SJSA1 (cell line): Measurements from ENCODE around the gene SMURF2. TPM values are rescaled to one million over a fixed set of nuclear protein-coding genes. Genes with fewer than 3 reads are reported as not detected.
"Not testable (repeated sequence)": the region's sequence is repeated elsewhere in the genome, so short reads cannot be mapped to it uniquely, and the experiment has no call there.

Experiments used
- DNase-seq, 2 experiments: peaks; one replicate each; pipeline ENCODE4 v3.0.0-alpha.2; 2015 to 2020; ENCODE audit warnings: low spot score in 2 of 2, low read depth in 1 of 2
- H3K27ac ChIP-seq: fragments of 250-450 bp; sonication (Bioruptor Pico); 2 replicates; pipeline ENCODE4 v1.5.1; 2020; ENCODE audit warnings: mild to moderate bottlenecking, moderate library complexity
- H3K27me3 ChIP-seq: fragments of 250-450 bp; sonication (Bioruptor Pico); replicated peaks from 2 replicates; pipeline ENCODE4 v1.5.1; 2020; ENCODE audit warnings: mild to moderate bottlenecking, moderate library complexity
- H3K36me3 ChIP-seq: fragments of 250-450 bp; sonication (Bioruptor Pico); 2 replicates; pipeline ENCODE4 v1.5.1; 2020; ENCODE audit warnings: mild to moderate bottlenecking
- H3K4me1 ChIP-seq: fragments of 250-450 bp; sonication (Bioruptor Pico); replicated peaks from 2 replicates; pipeline ENCODE4 v1.6.1; 2021; ENCODE audit warnings: mild to moderate bottlenecking
- H3K4me3 ChIP-seq: fragments of 250-450 bp; sonication (Bioruptor Pico); 2 replicates; pipeline ENCODE4 v1.5.1; 2020; ENCODE audit warnings: mild to moderate bottlenecking
- H3K9me3 ChIP-seq: fragments of 250-450 bp; sonication (Bioruptor Pico); replicated peaks from 2 replicates; pipeline ENCODE4 v1.5.1; 2020; ENCODE audit warnings: mild to moderate bottlenecking
- total RNA-seq: library from RNA; depleted of rRNA; stranded (reverse); fragments of >200 nt; shearing (Covaris generic); gene quantifications from 2 replicates; pipeline ENCODE4 v1.2.3, GENCODE V29; 2014

The SMURF2 gene
- total RNA-seq, 1 experiment from 2014 or later: 101 TPM

DNA sequence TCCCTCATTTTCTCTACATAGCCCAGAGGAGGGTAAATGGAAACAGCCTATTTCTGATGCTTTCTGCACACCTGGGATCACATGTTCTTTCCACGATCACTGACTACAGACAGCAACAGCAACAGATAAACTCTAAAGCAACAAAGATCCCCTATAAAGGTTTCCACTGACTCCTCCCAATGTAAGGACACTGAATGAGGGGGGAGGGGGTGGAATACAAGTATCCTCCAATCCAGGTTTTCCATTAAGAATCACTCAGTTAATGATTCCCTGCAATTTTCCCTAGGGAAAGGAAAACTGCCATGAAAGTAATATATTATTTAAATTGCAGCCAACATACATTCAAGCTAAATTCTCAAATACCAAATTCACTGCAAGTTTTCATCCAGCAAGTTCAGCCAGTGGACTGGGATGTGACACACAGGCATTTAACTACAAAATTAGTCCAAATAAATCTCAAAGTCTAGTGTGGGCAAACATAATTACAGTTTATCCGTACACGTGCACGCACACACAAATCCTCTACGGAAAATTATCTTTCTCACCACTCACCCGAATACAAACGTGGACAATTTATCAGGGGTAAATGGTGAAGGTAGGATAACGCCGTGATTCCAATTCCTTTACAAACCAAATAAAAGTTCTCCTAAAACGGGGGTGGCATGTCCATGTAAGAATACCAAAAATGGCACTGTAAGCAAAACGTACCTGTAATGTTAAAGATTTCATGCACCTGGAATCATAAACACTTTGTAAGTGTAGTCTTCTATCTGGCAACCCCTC lies 1.7 kb downstream of the SMURF2 start:
- Histone ChIP-seq H3K4me3 (peak overlapping the region; percentile 100), H3K27ac (0 out of 2 replicates have a peak overlapping the region, but pooled peaks have one; percentile 2), H3K4me1 (peaks cover 59% of the 10 kb centered on the region), H3K36me3 (peaks cover 32% of the 10 kb centered on the region)
- peak; percentile 43 to 65 for DNase-seq
- not testable (repeated sequence) for H3K9me3 ChIP-seq, H3K27me3 ChIP-seq

DNA sequence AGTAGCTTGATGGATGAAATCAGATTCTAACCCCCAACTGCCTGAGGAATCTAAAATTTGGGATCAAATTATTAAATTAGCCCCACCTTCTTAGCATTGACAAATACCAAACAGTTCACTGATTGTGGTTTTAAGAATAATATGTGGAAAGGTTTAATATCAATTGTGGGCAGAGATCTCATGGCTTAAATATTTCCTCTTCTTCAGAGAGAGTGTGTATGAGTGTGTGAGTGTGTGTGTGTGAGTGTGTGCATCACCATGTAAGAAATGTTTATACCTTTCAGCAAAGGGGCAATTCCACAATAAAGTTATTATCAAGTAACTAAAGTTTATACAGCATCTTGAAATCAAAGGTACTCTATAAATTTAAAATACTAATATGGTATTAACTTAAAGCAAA lies 3.2 kb downstream of the SMURF2 start:
- peak overlapping the region; percentile 16 for H3K27ac ChIP-seq
- H3K4me3 ChIP-seq: no peak overlapping the region
- peak; percentile 44 to 52 for DNase-seq
- H3K36me3 ChIP-seq: peaks cover 33% of the 10 kb centered on the region
- H3K27me3 ChIP-seq: no peaks in the 10 kb centered on the region
- H3K9me3 ChIP-seq: 0 out of 2 replicates have a peak, but pooled peaks cover 5% of the 10 kb centered on the region
- H3K4me1 ChIP-seq: peaks cover 51% of the 10 kb centered on the region

DNA sequence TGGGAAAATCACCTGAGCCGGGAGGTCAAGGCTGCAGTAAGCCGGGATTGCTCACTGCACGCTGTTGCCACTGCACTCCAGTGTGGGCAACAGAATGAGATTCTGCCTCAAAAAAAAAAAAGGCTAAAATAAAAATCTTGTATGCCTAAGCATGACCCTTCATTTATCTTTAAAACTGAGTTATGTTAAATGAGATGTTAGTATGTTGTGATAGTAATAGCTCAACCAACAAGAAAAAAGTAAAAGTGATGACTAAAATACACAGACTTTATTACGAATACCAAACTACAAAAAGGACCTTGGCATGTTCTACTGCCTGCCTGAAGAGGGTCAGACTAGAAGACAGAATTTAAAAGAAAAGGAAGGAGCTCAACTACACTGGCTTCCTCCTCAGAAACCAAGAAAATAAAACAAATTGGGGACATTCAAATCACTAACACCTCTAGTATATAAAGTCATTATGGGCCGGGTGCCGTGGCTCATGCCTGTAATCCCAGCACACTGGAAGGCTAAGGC lies 4.4 kb downstream of the SMURF2 start:
- Histone ChIP-seq H3K36me3 (peaks cover 33% of the 10 kb centered on the region), H3K27ac (0 out of 2 replicates have a peak overlapping the region, but pooled peaks have one; percentile 16), H3K4me1 (peaks cover 51% of the 10 kb centered on the region), H3K4me3 (no peak overlapping the region), H3K27me3 (no peaks in the 10 kb centered on the region), H3K9me3 (0 out of 2 replicates have a peak, but pooled peaks cover 5% of the 10 kb centered on the region)
- no peak for DNase-seq

DNA sequence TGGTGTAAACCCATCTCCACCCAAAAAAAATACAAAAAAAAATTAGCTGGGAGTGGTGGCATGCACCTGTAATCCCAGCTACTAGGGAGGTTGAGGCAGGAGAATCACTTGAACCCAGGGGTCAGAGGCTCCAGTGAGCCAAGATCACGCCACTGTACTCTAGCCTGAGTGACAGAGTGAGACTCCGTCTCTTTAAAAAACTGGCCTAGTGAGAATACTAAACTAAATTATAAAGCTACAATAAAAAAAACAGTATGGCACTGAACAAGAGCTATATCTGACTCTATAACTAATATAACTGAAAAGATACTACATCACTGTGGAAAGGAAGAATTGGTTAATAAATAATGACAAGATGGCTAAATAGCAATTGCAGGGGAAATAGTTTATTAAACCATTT lies 6.4 kb downstream of the SMURF2 start:
- no peak for DNase-seq
- Histone ChIP-seq H3K9me3 (0 out of 2 replicates have a peak, but pooled peaks cover 5% of the 10 kb centered on the region), H3K27ac (no peak overlapping the region), H3K4me1 (peaks cover 51% of the 10 kb centered on the region), H3K4me3 (no peak overlapping the region), H3K36me3 (peaks cover 27% of the 10 kb centered on the region), H3K27me3 (no peaks in the 10 kb centered on the region)

DNA sequence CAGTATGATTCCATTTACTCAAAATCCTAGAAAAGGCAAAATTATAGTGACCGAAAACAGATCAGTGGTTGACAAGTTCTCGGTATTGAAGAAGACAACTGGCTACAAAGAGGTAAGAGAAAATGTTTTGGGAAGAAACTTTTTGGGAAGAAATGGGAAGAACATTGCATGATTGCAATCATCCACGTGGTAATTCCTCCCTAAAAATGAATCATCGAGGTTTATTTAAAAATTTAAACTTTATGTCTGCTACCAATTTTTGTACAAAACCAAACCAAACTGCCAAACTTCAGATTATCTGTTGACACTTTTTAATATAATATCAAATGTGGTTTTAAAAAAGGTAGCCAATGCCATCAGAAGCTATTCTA lies 8.1 kb downstream of the SMURF2 start:
- Histone ChIP-seq H3K36me3 (peaks cover 23% of the 10 kb centered on the region), H3K4me3 (no peak overlapping the region), H3K9me3 (0 out of 2 replicates have a peak, but pooled peaks cover 5% of the 10 kb centered on the region), H3K27ac (peak overlapping the region; percentile 71), H3K27me3 (no peaks in the 10 kb centered on the region), H3K4me1 (peaks cover 58% of the 10 kb centered on the region)
- DNase-seq: no peak

DNA sequence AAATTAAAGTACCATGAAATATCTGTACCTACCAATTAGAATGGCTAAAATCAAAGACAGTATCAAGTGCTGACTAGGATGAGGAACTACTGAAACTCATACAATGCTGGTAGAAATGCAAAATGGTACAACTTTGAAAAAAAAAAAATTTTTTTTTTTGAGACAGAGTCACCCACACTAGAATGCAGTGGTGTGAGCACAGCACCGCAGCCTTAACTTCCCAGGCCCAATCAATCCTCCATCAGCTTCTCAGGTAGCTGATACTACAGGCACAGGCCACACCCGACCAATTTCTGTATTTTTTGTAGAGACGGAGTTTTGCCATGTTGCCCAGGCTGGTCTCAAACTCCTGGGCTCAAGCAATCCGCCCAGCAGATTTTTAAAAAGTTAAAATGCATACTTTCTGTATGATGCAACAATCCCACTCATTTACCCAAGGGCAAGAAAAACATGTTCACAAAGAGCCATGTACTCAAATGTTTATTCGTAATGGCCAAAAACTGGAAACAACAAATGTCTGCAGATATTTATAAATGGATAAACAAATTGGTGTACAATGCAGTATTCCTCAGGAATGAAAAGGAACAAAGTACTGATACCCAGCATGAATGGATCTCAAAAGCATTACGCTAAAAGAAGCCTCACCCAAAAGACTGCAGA lies 8.7 kb downstream of the SMURF2 start:
- peaks cover 57% of the 10 kb centered on the region for H3K4me1 ChIP-seq
- H3K4me3 ChIP-seq: no peak overlapping the region
- H3K27me3 ChIP-seq: no peaks in the 10 kb centered on the region
- peak; percentile 45 to 85 for DNase-seq
- H3K9me3 ChIP-seq: 0 out of 2 replicates have a peak, but pooled peaks cover 5% of the 10 kb centered on the region
- H3K27ac ChIP-seq: peak overlapping the region; percentile 71
- H3K36me3 ChIP-seq: peaks cover 27% of the 10 kb centered on the region

DNA sequence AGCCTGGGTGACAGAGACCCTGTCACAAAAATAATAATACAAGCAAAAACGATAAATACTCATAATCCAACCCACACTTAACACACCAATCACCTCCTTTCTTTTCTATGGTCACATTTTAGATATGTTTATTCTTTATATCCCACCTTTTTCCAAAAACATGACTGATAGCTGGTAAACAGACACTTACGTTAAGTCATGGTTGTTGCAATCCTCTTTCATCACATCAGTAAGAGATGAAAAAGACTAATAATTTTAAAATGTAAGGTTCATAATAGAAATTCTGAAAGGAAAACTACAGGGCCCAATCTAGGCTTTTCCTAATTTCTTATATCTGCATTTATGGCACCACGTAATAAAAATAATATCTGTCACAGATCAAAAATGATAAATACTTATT lies 10.2 kb downstream of the SMURF2 start:
- no peak for DNase-seq
- H3K27ac ChIP-seq: no peak overlapping the region
- H3K9me3 ChIP-seq: 0 out of 2 replicates have a peak, but pooled peaks cover 5% of the 10 kb centered on the region
- no peaks in the 10 kb centered on the region for H3K27me3 ChIP-seq
- no peak overlapping the region for H3K4me3 ChIP-seq
- peaks cover 31% of the 10 kb centered on the region for H3K36me3 ChIP-seq
- peaks cover 42% of the 10 kb centered on the region for H3K4me1 ChIP-seq

DNA sequence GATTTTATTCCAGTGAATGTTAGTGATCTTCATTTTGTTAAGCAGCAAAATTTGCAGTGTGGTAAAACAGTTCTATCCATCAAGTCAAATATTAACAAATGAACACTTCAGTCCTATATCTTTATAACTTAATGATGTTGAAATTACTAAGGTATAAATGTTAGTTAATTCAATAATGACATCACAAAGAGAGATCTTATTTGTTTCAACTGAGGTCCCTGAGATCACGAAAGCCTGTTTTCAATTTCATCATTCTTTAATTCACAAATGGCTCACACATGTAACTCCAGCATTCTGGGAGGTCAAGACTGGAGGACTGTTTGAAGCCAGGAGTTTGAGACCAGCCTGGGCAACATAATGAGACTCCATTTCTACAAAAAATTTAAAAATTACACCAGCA lies 13.9 kb downstream of the SMURF2 start:
- Histone ChIP-seq H3K4me1 (peaks cover 44% of the 10 kb centered on the region), H3K27me3 (no peaks in the 10 kb centered on the region), H3K27ac (no peak overlapping the region), H3K4me3 (no peak overlapping the region), H3K36me3 (peaks cover 50% of the 10 kb centered on the region), H3K9me3 (no peaks in the 10 kb centered on the region)
- DNase-seq: no peak

DNA sequence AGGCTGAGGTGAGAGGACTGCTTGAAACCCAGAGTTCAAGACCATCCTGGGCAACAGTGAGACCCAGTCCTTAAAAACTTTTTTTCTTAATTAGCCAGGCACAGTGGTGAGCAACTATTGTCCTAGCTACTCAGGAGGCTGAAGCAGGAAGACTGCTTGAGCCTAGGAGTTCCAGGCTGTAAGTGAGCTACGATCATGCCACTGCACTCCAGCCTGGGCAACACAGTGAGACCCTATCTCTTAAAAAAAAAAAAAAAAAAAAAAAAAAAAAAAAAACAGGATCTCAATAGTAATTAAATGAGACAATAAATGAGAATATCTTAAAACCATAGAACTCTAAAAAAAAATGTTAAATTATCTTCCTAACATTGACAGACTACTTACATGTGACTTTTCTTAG lies 14.3 kb downstream of the SMURF2 start:
- Histone ChIP-seq H3K4me3 (no peak overlapping the region), H3K27me3 (no peaks in the 10 kb centered on the region), H3K27ac (no peak overlapping the region), H3K9me3 (no peaks in the 10 kb centered on the region), H3K36me3 (peaks cover 54% of the 10 kb centered on the region), H3K4me1 (peaks cover 39% of the 10 kb centered on the region)
- DNase-seq: peak in 1 of 2 experiments; percentile 18

DNA sequence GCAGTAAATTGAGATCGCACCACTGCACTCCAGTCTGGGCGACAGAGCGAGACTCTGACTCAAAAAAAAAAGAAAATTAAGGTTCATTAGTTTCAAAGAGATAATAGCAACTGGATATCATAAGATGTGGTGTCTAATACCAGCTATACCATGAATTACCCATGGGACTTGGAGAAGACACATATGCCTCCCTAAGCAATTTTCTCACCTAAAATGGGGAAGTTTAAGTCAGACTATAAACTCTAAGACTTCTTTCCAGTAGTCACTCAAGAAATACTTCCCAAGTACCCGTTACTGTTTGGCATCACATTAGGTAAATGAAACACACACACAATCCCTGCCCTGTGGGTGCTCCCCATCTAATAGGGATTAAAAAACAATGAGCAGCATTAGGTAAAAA lies 22.6 kb downstream of the SMURF2 start:
- H3K36me3 ChIP-seq: peaks cover 42% of the 10 kb centered on the region
- peaks cover 53% of the 10 kb centered on the region for H3K4me1 ChIP-seq
- H3K27ac ChIP-seq: no peak overlapping the region

DNA sequence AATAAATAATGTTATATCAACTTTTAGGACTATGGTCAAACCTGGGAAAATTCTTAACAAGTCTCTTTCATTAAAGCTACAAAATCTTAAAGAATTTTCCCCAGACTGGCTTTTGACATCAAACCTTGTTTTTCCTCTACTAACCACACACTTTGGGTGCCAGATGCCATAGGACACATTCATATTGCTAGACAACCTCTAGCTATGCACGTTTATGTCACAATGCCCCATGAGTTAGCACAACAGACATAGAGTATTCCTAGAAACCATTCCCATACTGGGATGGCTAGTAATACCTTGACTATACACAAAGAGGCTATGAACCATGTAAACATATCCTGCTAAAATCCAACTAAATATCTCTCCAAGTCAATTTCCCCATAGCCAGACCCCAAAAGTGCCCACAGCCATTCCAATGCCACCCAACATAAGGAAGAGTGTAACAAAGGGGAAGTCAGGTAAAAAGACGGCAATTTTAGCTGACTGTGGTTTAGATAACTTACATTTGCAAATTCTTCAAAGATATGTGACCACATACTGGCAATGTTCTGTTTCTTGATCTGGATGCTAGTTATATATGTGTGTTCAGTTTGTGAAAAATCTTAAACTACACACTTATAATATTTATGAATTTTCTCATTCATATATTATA lies 23.4 kb downstream of the SMURF2 start:
- Histone ChIP-seq H3K27ac (no peak overlapping the region; the same call in 1 of the 2 replicates), H3K9me3 (no peaks in the 10 kb centered on the region; the same call in 1 of the 2 replicates), H3K4me3 (no peak overlapping the region), H3K36me3 (peaks cover 39% of the 10 kb centered on the region), H3K27me3 (no peaks in the 10 kb centered on the region), H3K4me1 (peaks cover 45% of the 10 kb centered on the region)
- no peak for DNase-seq

More for the DNA sequence above, 22.6 kb downstream of the SMURF2 start:
- no peak overlapping the region for H3K4me3 ChIP-seq
- DNase-seq: no peak
- no peaks in the 10 kb centered on the region; the same call in 1 of the 2 replicates for H3K9me3 ChIP-seq
- no peaks in the 10 kb centered on the region for H3K27me3 ChIP-seq

DNA sequence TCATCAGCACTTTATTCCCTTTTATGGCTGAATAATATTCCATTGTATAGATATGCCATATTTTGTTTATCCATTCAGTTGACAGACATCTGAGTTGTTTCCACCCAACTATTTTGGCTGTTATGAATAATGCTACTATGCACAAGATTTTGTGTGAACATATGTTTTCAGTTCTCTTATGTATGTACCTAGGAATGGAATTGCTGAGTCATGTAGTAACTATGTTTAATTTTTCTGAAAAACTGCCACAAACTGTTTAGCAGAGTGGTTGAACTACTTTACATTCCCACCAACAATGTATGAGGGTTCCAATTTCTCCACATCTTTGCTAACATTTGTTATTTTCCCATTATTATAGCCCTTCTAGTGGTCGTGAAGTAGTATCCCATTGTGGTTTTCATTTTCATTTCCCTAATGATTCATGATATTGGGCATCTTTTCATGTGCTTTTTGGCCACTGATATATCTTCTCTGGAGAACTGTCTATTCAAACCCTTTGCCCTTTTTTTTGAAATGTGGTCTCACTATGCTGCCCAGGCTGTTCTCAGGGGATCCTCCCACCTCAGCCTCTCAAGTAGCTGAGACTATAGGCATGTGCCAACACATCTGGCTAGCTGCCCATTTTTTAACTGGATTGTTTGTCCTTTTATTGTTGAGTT lies 26.3 kb downstream of the SMURF2 start:
- DNase-seq: peak; percentile 66 to 94
- H3K4me3 ChIP-seq: no peak overlapping the region
- H3K4me1 ChIP-seq: peaks cover 48% of the 10 kb centered on the region
- no peaks in the 10 kb centered on the region for H3K27me3 ChIP-seq
- H3K9me3 ChIP-seq: no peaks in the 10 kb centered on the region; the same call in 1 of the 2 replicates
- peak overlapping the region; percentile 57 for H3K27ac ChIP-seq
- peaks cover 32% of the 10 kb centered on the region for H3K36me3 ChIP-seq

DNA sequence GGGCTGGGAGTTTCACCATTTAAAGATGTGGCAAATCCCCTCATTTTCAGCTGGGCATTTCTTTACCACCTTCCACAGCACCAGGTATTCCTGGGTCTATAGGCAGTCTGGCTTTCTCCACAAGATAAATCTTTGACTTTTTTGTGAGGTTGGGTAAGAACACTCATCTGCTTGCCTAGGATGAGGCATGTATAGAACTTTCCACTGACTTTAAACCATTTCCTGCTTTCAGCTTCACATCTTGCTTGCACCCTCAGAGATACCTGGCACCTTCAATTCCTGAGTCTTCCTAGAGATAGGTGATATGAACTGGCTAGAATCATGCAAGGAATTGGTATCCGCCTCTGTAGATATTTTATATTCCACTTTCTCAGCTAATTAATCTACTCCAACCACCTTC lies 27.9 kb downstream of the SMURF2 start:
- peaks cover 27% of the 10 kb centered on the region for H3K36me3 ChIP-seq
- H3K27me3 ChIP-seq: no peaks in the 10 kb centered on the region
- no peak overlapping the region for H3K4me3 ChIP-seq
- H3K4me1 ChIP-seq: peaks cover 55% of the 10 kb centered on the region
- DNase-seq: no peak
- no peak overlapping the region; the same call in 1 of the 2 replicates for H3K27ac ChIP-seq
- H3K9me3 ChIP-seq: no peaks in the 10 kb centered on the region; the same call in 1 of the 2 replicates
